GM21447 (cell line): ENCODE data around the gene TBPL1.
"Not testable (repeated sequence)": the region's sequence is repeated elsewhere in the genome, so short reads cannot be mapped to it uniquely, and the experiment has no call there.

Experiments used
- ATAC-seq: cut with Tn5 transposase; IDR thresholded peaks from one replicate; pipeline ENCODE4 v1.9.1; 2021; ENCODE audit not compliant: unreplicated experiment

The TBPL1 gene

GRCh38 chr6:133952815-133953633, at the start of gene TBPL1:
TBPL1 (plus strand) TSS chr6:133953224; CDS start chr6:133980126, 26,902 bp downstream.
- ATAC-seq: peak; percentile 91

GRCh38 chr6:133903855-133904254, 49.2 kb upstream of the TBPL1 start:
- ATAC-seq: no peak

- ATAC-seq: no peak
Measured at GRCh38 chr6:133906050-133906449, 47.0 kb upstream of the TBPL1 start.

- ATAC-seq: no peak
Measured at GRCh38 chr6:133916650-133917151, 36.3 kb upstream of the TBPL1 start.

GRCh38 chr6:133917781-133918180, 35.2 kb upstream of the TBPL1 start:
- ATAC-seq: no peak

- no peak for ATAC-seq
Measured at GRCh38 chr6:133918208-133918930, 34.7 kb upstream of the TBPL1 start.

GRCh38 chr6:133919362-133919761, 33.7 kb upstream of the TBPL1 start:
- no peak for ATAC-seq

- ATAC-seq: peak; percentile 53
Measured at GRCh38 chr6:133921249-133921859, 31.7 kb upstream of the TBPL1 start.

- ATAC-seq: peak; percentile 84
Measured at GRCh38 chr6:133923938-133924593, 29.0 kb upstream of the TBPL1 start.

GRCh38 chr6:133931221-133931620, 21.8 kb upstream of the TBPL1 start:
- ATAC-seq: not testable (repeated sequence)

- not testable (repeated sequence) for ATAC-seq
Measured at GRCh38 chr6:133936352-133936751, 16.7 kb upstream of the TBPL1 start.

GRCh38 chr6:133937909-133938308, 15.1 kb upstream of the TBPL1 start:
- ATAC-seq: no peak

GRCh38 chr6:133938533-133938932, 14.5 kb upstream of the TBPL1 start:
- no peak for ATAC-seq

GRCh38 chr6:133939778-133940667, 13.0 kb upstream of the TBPL1 start:
- no peak for ATAC-seq

GRCh38 chr6:133945158-133945557, 7.9 kb upstream of the TBPL1 start:
- no peak for ATAC-seq

- ATAC-seq: no peak
Measured at GRCh38 chr6:133947302-133947900, 5.6 kb upstream of the TBPL1 start.

GRCh38 chr6:133948472-133948871, 4.6 kb upstream of the TBPL1 start:
- no peak for ATAC-seq

GRCh38 chr6:133951227-133951626, 1.8 kb upstream of the TBPL1 start:
- no peak for ATAC-seq
